ENCODE measurements around the gene ATP1A2.
"Not testable (repeated sequence)": the region's sequence is repeated elsewhere in the genome, so short reads cannot be mapped to it uniquely, and the experiment has no call there.

ATP1A2 gene

GRCh38 chr1:160101037-160101716 is 14.4 kb upstream of the ATP1A2 start:
- no peak for DNase-seq (ENCODE audit: low read depth)

- DNase-seq (ENCODE audit: low read depth) = no peak
Measured at GRCh38 chr1:160101717-160102522, 13.6 kb upstream of the ATP1A2 start.

- no peak for DNase-seq (ENCODE audit: low read depth)
Measured at GRCh38 chr1:160103658-160104408, 11.7 kb upstream of the ATP1A2 start.

GRCh38 chr1:160104486-160104885 is 11.1 kb upstream of the ATP1A2 start:
- no peak for DNase-seq (ENCODE audit: low read depth)

- no peak for DNase-seq (ENCODE audit: low read depth)
Measured at GRCh38 chr1:160105155-160105554, 10.4 kb upstream of the ATP1A2 start.

- no peak for DNase-seq (ENCODE audit: low read depth)
Measured at GRCh38 chr1:160107512-160107911, 8.0 kb upstream of the ATP1A2 start.

- DNase-seq (ENCODE audit: low read depth) = no peak
Measured at GRCh38 chr1:160108888-160109662, 6.5 kb upstream of the ATP1A2 start.

- DNase-seq (ENCODE audit: low read depth) = no peak
Measured at GRCh38 chr1:160109686-160110085, 5.9 kb upstream of the ATP1A2 start.

GRCh38 chr1:160111462-160111861 is 4.1 kb upstream of the ATP1A2 start:
- not testable (repeated sequence) for DNase-seq (ENCODE audit: low read depth)

- DNase-seq (ENCODE audit: low read depth) = no peak
Measured at GRCh38 chr1:160112357-160112756, 3.2 kb upstream of the ATP1A2 start.

- DNase-seq (ENCODE audit: low read depth) = no peak
Measured at GRCh38 chr1:160113407-160113806, 2.2 kb upstream of the ATP1A2 start.

GRCh38 chr1:160114085-160114484 is 1.5 kb upstream of the ATP1A2 start:
- no peak for DNase-seq (ENCODE audit: low read depth)

GRCh38 chr1:160116283-160117147 is 956 bp downstream of the ATP1A2 start:
- no peak for DNase-seq (ENCODE audit: low read depth)

GRCh38 chr1:160117300-160117699 is 1.7 kb downstream of the ATP1A2 start:
- DNase-seq (ENCODE audit: low read depth) = no peak

- no peak for DNase-seq (ENCODE audit: low read depth)
Measured at GRCh38 chr1:160117709-160118183, 2.2 kb downstream of the ATP1A2 start.

- no peak for DNase-seq (ENCODE audit: low read depth)
Measured at GRCh38 chr1:160118928-160119327, 3.4 kb downstream of the ATP1A2 start.

- DNase-seq (ENCODE audit: low read depth) = no peak
Measured at GRCh38 chr1:160120797-160121196, 5.2 kb downstream of the ATP1A2 start.

- no peak for DNase-seq (ENCODE audit: low read depth)
Measured at GRCh38 chr1:160121388-160121787, 5.8 kb downstream of the ATP1A2 start.

GRCh38 chr1:160122978-160123495 is 7.5 kb downstream of the ATP1A2 start:
- no peak for DNase-seq (ENCODE audit: low read depth)

GRCh38 chr1:160123726-160124125 is 8.2 kb downstream of the ATP1A2 start:
- DNase-seq (ENCODE audit: low read depth) = no peak

All from HS-27A (cell line).